HG03135 (cell line): ENCODE results near the gene EYA2.
"Not testable (repeated sequence)": the region's sequence is repeated elsewhere in the genome, so short reads cannot be mapped to it uniquely, and the experiment has no call there.

Experiments used
- ATAC-seq: cut with Tn5 transposase; IDR thresholded peaks from one replicate; pipeline ENCODE4 v1.9.1; 2021; ENCODE audit warnings: mild to moderate bottlenecking, moderate library complexity; ENCODE audit not compliant: unreplicated experiment

EYA2 gene

DNA sequence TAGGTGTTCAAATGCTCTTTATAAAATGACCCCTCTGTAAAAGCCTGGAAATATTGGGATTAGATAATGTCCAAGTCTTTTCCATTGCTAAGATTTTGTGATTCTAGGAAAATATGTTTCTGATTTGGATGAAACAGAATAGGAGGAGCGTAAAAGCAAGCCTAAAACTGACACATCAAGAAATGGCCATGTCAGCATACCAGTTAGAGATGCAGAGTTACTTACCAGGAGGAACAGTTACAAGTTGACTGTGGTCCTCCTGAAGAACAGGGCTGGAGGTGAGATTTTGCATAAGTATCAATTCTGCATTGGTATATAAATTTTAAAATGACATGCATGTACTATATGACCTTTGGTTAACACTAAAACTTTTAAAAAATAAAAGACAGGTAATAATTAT is 35.3 kb downstream of the EYA2 start:
- ATAC-seq, result no peak

GRCh38 chr20:46930640-46931339 is 36.1 kb downstream of the EYA2 start:
- no peak for ATAC-seq

DNA sequence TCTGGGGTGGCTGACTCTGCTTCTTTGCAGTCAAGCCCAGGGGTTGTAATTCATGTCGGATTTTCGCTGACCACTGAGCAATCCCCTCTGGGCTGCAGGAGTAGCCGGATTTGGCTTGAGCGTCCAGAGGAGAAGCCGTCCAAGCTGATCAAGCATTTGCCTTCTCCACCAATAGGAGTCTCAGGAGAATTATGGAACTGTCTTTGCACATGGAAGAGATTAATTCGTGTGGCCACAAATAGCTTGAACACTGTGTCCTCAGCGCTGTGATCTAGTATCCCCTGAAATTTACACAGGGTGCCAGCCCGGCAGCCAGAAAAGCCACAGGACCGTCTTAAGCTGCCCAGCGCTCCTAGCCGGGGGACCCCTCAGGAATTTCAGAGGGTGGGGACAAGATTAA is 37.1 kb downstream of the EYA2 start:
- no peak for ATAC-seq

DNA sequence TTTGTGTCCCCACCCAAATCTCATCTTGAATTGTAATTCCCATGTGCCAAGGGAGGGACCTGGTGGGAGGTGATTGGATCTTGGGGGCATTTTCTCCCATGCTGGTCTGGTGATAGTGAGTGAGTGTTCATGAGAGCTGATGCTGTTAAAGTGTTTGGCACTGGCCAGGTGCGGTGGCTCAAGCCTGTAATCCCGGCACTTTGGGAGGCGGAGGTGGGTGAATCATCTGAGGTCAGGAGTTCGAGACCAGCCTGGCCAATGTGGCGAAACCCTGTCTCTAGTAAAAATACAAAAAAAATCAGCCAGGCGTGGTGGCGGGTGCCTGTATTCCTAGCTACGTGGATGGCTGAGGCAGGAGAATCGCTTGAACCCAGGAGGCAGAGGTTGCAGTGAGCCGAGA is 37.8 kb downstream of the EYA2 start:
- not testable (repeated sequence) for ATAC-seq

GRCh38 chr20:46933150-46933549 is 38.5 kb downstream of the EYA2 start:
- ATAC-seq, result no peak

DNA sequence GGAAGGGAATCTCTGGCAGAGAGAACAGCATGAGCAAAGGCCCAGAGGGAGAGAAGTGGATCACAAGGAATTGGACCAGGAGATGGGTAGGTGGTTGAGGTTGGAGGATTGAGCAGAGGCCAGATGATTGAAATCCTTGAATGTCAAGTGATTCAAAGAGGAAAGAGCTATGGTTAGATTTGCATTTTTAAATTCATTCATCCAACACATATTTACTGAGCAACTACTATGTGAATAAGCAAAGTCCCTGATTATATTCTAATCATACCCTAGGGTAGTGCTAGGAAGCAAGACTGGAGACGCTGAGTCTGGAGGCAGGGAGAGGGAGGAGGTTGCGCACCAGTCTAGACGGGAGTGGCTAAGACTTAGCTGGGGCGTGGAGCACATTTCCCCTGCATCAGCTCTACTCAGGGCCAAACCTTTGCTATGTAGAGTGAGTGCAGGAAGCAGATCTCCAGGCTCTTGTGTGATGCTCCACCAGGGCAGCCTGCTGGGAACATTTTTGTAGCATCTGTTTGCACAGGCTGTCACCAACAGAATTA is 40.2 kb downstream of the EYA2 start:
- no peak for ATAC-seq

- no peak for ATAC-seq
Measured at GRCh38 chr20:46935394-46936017, 40.9 kb downstream of the EYA2 start.

GRCh38 chr20:46936415-46937156 is 41.9 kb downstream of the EYA2 start:
- ATAC-seq, result no peak

- ATAC-seq, result no peak
Measured at GRCh38 chr20:46937157-46937523, 42.5 kb downstream of the EYA2 start.

DNA sequence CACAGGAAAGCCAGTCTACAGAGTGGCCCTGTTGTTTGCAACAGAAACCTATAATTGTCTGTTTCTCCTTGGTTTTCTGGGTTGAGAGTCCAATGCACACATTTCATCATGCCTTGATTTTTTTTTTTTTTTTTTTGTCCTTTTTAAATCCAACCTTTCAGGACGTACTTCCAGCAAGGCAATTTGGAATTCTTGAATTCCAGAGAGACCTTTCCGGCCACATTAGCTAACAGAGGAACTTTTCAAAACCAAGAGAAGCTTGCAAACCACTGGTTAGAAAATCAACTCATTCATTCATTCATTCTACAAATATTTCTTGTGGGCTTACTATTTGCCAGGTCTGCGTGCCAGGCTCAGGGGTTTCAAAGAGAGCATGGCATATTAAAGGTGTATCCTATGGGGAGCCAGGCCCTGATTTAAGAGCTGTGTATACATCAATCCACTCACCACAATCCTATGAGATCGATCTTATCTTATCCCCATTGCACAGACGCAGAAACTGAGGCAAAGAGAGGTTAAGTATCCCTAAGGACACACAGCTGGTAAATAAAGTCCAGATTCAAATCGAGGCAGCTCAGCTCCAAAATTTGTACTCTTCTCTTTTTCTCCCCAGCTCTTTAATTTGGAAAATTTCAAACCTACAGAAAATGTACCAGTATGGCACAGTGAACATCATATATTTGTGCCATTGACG is 43.0 kb downstream of the EYA2 start:
- ATAC-seq, result no peak

DNA sequence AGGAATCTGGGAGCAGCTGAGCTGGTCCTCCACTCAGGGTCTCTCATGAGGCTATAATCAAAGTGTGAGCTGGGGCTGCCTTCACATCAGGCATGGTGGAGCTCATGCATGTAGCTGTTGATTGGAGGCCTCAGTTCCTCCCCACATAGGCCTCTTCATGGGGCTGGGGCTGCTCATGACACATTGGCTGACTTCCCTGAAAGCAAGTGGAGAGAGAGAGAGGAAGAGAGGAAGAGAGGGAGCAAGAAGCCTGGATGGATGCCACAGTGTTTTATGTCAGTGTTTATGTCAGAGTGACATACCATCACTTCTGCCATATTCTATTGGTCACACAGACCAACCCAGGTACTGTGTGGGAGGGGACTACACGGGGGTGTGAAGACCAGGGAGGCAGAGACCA is 43.8 kb downstream of the EYA2 start:
- ATAC-seq, result no peak

GRCh38 chr20:46939031-46939965 is 44.7 kb downstream of the EYA2 start:
- ATAC-seq, result no peak

- ATAC-seq, result no peak
Measured at GRCh38 chr20:46940616-46941015, 46.0 kb downstream of the EYA2 start.

DNA sequence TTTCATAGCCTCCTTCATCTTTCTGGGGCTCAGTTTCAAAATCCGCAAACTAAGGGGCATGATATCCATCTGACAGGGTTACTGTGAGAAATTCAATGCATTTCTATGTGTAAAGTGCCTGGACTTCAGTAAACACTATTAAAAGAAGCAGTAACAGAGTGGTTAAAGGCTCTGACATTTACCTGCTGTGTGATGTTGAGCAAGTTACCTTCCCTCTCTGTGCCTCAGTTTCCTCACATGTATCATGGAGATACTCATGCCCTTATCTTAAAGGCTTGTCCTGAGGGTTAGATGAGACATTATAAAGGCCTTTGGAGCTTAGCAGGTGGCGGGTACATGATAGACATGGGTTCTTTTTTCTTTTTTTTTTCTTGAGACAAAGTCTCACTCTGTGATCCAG is 46.8 kb downstream of the EYA2 start:
- ATAC-seq, result no peak

DNA sequence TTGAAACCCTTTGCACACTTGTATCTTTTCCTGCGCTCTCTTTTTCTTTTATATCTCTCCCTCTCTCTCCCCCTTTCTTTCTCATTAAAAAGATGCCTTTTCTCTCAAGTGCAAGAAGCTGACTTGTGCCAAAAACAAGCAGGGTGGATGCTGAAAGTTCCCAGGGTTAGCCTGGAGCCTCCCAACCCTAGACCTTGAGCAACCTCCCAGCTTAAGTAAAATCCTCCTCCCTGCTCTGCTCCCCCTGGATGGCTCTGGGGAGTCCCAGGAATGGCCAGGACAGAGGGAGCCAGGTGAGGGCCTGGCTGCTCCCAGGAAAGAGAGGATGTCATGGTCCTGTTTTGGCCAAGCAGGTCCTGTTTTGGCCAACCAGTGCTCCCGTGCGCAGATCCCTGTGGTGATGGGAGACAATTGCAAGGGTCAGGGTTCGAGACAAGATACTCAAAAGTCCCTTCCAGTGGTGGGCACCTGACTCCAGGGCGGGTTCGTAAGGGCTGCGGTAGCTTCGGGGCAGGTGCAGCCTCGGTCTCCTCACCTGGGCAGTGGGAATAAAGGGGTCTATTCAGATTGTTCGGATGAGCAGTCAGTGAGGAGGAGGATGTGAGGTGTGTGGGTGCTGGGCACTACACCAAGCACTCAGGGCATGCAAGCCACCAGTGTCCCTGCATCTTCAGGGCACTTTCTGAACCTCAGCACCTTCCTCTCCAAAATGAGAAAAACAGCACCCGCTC is 49.4 kb downstream of the EYA2 start:
- ATAC-seq, result no peak

GRCh38 chr20:46945465-46945864 is 50.8 kb downstream of the EYA2 start:
- no peak for ATAC-seq

GRCh38 chr20:46946181-46946624 is 51.6 kb downstream of the EYA2 start:
- no peak for ATAC-seq

DNA sequence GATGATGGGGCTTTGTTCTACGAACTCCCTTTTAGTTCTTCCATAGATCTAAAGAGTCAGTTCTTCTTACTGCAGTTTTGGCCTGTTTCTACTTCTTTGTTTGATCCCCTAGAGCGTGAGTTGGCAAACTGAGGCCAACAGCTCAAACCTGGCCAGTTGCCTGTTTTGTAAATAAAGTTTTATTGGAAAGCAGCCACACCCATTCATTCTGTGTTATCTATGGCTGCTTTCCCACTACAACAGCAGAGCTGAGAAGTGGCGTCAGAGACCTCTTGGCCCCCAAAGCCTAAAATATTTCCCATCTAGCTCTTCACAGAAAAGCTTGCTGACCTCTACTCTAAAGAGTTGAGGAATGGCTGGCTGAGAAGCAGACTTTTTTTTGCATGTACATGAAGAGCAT is 52.2 kb downstream of the EYA2 start:
- no peak for ATAC-seq

- ATAC-seq, result no peak
Measured at GRCh38 chr20:46948081-46948480, 53.4 kb downstream of the EYA2 start.

DNA sequence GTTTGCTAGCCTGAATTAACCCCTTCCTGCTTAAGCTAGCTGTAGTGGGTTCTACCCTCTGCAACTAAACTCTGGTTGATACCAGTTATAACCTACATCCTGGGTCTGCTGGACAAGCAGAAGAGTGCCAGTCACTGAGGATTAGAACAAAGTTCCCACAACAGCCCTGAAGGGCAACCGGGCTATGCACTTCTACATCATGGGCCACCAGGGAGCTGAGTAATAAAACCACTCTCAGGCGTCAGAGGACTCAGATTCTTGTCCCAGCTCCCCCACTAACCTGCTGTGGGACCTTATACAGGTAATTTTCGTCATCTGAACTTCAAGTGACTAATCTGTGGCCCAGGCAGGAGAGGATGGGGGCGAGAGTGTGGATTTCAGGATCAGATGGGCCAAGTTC is 56.8 kb downstream of the EYA2 start:
- no peak for ATAC-seq
